SK-N-SH treated with all-trans-retinoic acid at 6 μM for 48 hours (cell line): Measurements from ENCODE around the gene SERPINB1.

Experiments
- ATAC-seq: fragments of 200-7000 bp; cut with Tn5 transposase; 3 replicates; pipeline ENCODE4 v1.9.1; 2020; ENCODE audit warnings: mild to moderate bottlenecking, moderate library complexity
- BACH2 ChIP-seq: fragments of 250-450 bp; sonication (Bioruptor Pico); IDR thresholded peaks from 2 replicates; pipeline ENCODE4 v1.9.0; 2021; ENCODE audit warnings: mild to moderate bottlenecking, borderline replicate concordance
- CSRNP3 ChIP-seq: fragments of 250-450 bp; sonication (Bioruptor Pico); IDR thresholded peaks from 2 replicates; pipeline ENCODE4 v1.5.1; 2021; ENCODE audit warnings: mild to moderate bottlenecking, moderate library complexity
- GLIS3 ChIP-seq: fragments of 250-450 bp; sonication (Bioruptor Pico); IDR thresholded peaks from 2 replicates; pipeline ENCODE4 v1.5.0; 2020; ENCODE audit warnings: mild to moderate bottlenecking, moderate library complexity
- ISL1 ChIP-seq: fragments of 250-450 bp; sonication (Bioruptor Pico); IDR thresholded peaks from 2 replicates; pipeline ENCODE4 v2.1.2; 2022; ENCODE audit warnings: mild to moderate bottlenecking, moderate library complexity
- OSR1 ChIP-seq: fragments of 250-450 bp; sonication (Bioruptor Pico); IDR thresholded peaks from 2 replicates; pipeline ENCODE4 v1.8.0; 2022; ENCODE audit warnings: moderate library complexity, mild to moderate bottlenecking, inconsistent platforms
- PATZ1 ChIP-seq: fragments of 250-450 bp; sonication (Bioruptor Pico); IDR thresholded peaks from 2 replicates; pipeline ENCODE4 v1.8.0; 2020; ENCODE audit warnings: mild to moderate bottlenecking, moderate library complexity, borderline replicate concordance
- POU6F1 ChIP-seq: fragments of 250-450 bp; sonication (Bioruptor Pico); IDR thresholded peaks from 2 replicates; pipeline ENCODE4 v1.8.0; 2021; ENCODE audit warnings: low read depth, mild to moderate bottlenecking, moderate library complexity, borderline replicate concordance
- PPARA ChIP-seq: fragments of 250-450 bp; sonication (Bioruptor Pico); IDR thresholded peaks from 2 replicates; pipeline ENCODE4 v1.5.0; 2020; ENCODE audit warnings: mild to moderate bottlenecking, borderline replicate concordance
- RARB ChIP-seq: fragments of 250-450 bp; sonication (Bioruptor Pico); IDR thresholded peaks from 2 replicates; pipeline ENCODE4 v1.8.0; 2021; ENCODE audit warnings: mild to moderate bottlenecking, moderate library complexity
- SNAI2 ChIP-seq: fragments of 250-450 bp; sonication (Bioruptor Pico); IDR thresholded peaks from 2 replicates; pipeline ENCODE4 v1.5.0; 2020; ENCODE audit warnings: mild to moderate bottlenecking, moderate library complexity
- TOX ChIP-seq: fragments of 250-450 bp; sonication (Bioruptor Pico); IDR thresholded peaks from 2 replicates; pipeline ENCODE4 v1.8.0; 2021; ENCODE audit warnings: mild to moderate bottlenecking, moderate library complexity, borderline replicate concordance
- TSHZ2 ChIP-seq: fragments of 250-450 bp; sonication (Bioruptor Pico); IDR thresholded peaks from 2 replicates; pipeline ENCODE4 v1.5.0; 2020; ENCODE audit warnings: mild to moderate bottlenecking, moderate library complexity
- ZC3H10 ChIP-seq: fragments of 250-450 bp; sonication (Bioruptor Pico); IDR thresholded peaks from 2 replicates; pipeline ENCODE4 v1.5.1; 2021; ENCODE audit warnings: mild to moderate bottlenecking, moderate library complexity
- ZFP3 ChIP-seq: fragments of 250-450 bp; sonication (Bioruptor Pico); IDR thresholded peaks from 2 replicates; pipeline ENCODE4 v1.5.0; 2020; ENCODE audit warnings: mild to moderate bottlenecking, moderate library complexity
- ZFP30 ChIP-seq: fragments of 450-650 bp; formaldehyde crosslinking; IDR thresholded peaks from 2 replicates; pipeline ENCODE4 v1.5.0; 2022; ENCODE audit warnings: mild to moderate bottlenecking, moderate library complexity
- ZNF565 ChIP-seq: fragments of 450-650 bp; formaldehyde crosslinking; conservative IDR thresholded peaks from 2 replicates; pipeline ENCODE4 v1.5.0; 2020; ENCODE audit warnings: low read depth, mild to moderate bottlenecking, moderate library complexity
- ZNF70 ChIP-seq: fragments of 450-650 bp; formaldehyde crosslinking; IDR thresholded peaks from 2 replicates; pipeline ENCODE4 v1.5.0; 2020; ENCODE audit warnings: mild to moderate bottlenecking, moderate library complexity
- TF ChIP-seq, protein P1 (sequence below): fragments of 250-450 bp; sonication (Bioruptor Pico); IDR thresholded peaks from 2 replicates; pipeline ENCODE4 v1.5.1; 2020; ENCODE audit warnings: low read depth, mild to moderate bottlenecking, moderate library complexity

Gene SERPINB1

GRCh38 chr6:2794171-2794730, 47.4 kb downstream of the SERPINB1 start:
- no peak for TF ChIP-seq GLIS3 (CRISPR knock-in tag)
- no peak for TF ChIP-seq PATZ1 (CRISPR knock-in tag)
- no peak for ATAC-seq

DNA sequence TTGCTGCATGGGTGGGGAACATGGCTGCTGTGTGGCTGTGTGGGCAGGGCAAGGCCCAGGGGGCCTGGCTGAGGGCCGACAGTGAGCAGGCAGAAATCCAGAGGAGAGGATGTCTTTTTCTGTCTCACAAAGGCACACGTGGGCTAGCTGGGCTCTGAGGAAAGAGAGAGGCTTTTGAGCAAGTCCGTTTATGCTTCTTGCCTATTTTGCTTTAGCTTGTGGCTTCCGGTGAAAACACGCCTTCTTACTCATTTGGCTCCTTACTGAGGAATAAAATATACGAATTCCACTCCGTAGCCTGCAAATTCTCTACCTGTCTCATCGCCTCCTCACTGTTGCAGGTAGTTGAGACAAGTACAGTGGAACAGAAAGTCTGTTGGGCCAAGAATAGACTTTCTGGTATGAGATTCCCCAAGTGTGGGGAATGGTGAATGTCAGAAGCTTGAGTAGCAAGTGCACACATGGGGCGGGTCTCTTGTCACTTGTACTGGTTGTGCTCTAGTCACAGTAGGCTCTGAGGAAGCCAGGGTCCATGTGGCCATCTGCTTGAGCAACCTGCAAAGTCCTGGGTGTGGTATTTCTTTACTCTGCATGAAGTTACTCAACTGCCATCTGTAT, 48.0 kb downstream of the SERPINB1 start:
- no peak for ATAC-seq

DNA sequence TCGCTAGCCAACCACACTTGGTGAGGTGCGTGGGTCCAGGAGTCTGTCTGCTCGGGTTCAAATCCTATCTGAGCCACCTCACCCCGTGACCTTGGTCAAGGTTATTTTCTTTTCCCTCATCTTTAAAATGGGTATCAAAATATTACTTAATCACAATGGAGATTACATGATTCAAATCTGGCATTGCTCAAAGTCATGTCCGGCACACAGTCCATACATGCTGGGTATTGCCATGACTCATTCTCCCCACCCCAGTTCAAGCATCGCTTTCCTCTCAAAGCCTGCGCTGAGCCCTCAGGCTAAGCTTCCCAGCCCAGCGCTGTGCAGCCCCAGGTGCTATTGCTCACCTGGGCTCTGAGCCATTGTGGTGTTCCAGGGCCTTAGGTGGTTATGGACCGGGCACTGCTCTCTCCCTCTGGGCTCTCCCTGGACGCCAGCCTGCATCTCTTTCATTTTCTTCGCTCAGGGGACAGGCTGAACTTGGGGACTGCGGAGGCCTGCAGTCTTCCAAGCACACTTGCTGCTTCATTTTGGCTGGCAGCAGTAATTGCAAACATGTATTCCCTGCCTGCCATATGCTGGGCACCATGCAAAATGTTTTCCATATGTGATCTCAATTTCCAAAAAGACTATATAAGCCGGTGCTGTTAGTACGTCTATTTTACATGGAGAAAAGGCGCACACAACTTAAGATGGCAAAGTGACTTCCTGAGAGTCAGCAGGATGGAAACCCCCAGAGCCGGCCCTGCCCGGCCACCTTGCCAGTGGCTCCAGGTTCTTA, 49.1 kb downstream of the SERPINB1 start:
- TF ChIP-seq, protein P1, sequence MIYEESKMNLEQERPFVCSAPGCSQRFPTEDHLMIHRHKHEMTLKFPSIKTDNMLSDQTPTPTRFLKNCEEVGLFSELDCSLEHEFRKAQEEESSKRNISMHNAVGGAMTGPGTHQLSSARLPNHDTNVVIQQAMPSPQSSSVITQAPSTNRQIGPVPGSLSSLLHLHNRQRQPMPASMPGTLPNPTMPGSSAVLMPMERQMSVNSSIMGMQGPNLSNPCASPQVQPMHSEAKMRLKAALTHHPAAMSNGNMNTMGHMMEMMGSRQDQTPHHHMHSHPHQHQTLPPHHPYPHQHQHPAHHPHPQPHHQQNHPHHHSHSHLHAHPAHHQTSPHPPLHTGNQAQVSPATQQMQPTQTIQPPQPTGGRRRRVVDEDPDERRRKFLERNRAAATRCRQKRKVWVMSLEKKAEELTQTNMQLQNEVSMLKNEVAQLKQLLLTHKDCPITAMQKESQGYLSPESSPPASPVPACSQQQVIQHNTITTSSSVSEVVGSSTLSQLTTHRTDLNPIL (CRISPR knock-in tag) = no peak
- TF ChIP-seq TOX (no peak), ZNF565 (no peak), ZC3H10 (CRISPR knock-in tag) (no peak), SNAI2 (CRISPR knock-in tag) (no peak), CSRNP3 (no peak)
- no peak for ATAC-seq

More for the DNA sequence above, 48.0 kb downstream of the SERPINB1 start:
- TF ChIP-seq ZNF70 = no peak
- TF ChIP-seq SNAI2 (CRISPR knock-in tag) = no peak
- no peak for TF ChIP-seq ZFP3 (CRISPR knock-in tag)
- no peak for TF ChIP-seq BACH2 (CRISPR knock-in tag)
- TF ChIP-seq RARB = no peak
- TF ChIP-seq ZFP30 (CRISPR knock-in tag) = no peak
- TF ChIP-seq ZC3H10 (CRISPR knock-in tag) = no peak
- no peak for TF ChIP-seq TOX
- no peak for TF ChIP-seq TSHZ2 (CRISPR knock-in tag)
- no peak for TF ChIP-seq PPARA
- no peak for TF ChIP-seq PATZ1 (CRISPR knock-in tag)

DNA sequence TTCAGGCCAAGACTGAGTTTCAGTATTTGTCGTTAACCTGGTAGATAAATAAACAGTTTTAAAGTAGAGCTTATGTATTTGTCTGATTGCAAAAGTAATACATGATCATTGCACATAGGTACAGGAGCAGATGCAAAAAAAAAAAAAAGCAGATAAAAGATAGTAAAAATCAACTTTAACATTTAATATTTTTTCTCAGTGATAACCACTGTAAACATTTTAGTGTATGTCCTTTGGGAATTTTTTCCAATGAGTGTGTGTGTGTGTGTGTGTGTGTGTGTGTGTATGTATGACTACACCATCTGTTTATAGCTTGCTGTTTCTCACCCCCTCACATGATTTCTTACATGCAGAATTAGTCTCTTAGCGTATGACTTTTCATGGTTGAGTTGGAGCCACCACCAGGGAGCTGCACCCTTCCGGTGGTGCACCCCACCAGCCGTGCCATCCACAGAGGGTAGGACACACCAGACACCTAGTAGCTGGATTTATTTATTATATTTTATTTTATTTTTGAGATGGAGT, 50.2 kb downstream of the SERPINB1 start:
- TF ChIP-seq POU6F1 (CRISPR knock-in tag) (no peak), RARB (no peak), PPARA (no peak), ISL1 (CRISPR knock-in tag) (no peak), OSR1 (CRISPR knock-in tag) (no peak)
- TF ChIP-seq, all 23 proteins: peak for 0
- no peak for ATAC-seq
